ENCODE measurements around the gene INTS7.

Gene INTS7

DNA sequence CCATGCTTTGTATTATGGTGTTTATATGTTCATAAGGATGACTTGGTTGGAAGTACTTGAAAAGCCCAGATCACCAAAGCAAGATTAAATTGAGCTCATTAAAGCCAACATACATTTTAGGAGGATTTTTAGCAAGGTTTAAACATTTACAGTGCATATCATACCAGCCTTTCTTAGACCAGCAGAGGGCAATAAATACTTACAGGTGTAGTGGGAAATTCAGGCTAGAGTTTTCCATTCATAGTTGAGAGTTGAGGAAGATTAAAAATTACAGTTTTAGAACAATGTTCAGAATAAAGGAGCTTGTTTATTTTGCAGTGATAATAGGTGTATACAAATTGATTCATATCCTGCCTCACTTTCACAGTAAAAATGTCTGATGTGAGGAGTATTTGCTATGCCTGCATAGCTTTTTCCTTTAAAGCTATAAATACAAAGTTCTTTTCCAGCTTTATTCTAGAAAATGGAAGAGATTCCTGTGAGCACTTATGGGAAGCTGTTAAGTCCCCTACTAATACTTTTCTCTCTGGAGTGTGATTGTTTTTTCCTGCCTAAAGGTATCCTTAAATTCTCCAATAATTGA is 35.5 kb upstream of the INTS7 start:
- no peak for TF ChIP-seq EZH2phosphoT487 (IDR thresholded peaks at IDR 0.05; ENCODE audit: borderline replicate concordance)
- TF ChIP-seq, protein P1, sequence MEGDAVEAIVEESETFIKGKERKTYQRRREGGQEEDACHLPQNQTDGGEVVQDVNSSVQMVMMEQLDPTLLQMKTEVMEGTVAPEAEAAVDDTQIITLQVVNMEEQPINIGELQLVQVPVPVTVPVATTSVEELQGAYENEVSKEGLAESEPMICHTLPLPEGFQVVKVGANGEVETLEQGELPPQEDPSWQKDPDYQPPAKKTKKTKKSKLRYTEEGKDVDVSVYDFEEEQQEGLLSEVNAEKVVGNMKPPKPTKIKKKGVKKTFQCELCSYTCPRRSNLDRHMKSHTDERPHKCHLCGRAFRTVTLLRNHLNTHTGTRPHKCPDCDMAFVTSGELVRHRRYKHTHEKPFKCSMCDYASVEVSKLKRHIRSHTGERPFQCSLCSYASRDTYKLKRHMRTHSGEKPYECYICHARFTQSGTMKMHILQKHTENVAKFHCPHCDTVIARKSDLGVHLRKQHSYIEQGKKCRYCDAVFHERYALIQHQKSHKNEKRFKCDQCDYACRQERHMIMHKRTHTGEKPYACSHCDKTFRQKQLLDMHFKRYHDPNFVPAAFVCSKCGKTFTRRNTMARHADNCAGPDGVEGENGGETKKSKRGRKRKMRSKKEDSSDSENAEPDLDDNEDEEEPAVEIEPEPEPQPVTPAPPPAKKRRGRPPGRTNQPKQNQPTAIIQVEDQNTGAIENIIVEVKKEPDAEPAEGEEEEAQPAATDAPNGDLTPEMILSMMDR (conservative IDR thresholded peaks at IDR 0.05; ENCODE audit: low read length), result peak; percentile 90
- Histone ChIP-seq H3K4me1 (ENCODE audit: insufficient read depth, low read length, poor library complexity, severe bottlenecking) (no peaks in the 10 kb centered on the region), H3K9ac (ENCODE audit: low read depth, low read length, poor library complexity, severe bottlenecking) (no peak overlapping the region), H3K27me3 (ENCODE audit: insufficient read depth, low read length, poor library complexity, severe bottlenecking) (no peaks in the 10 kb centered on the region), H3K4me3 (ENCODE audit: low read length, poor library complexity, severe bottlenecking) (no peak overlapping the region), H3F3A (ENCODE audit: low read depth) (no peaks in the 10 kb centered on the region), H3K79me2 (ENCODE audit: insufficient read depth, low read length) (no peaks in the 10 kb centered on the region), H3K9me2 (replicated peaks; ENCODE audit: low read depth, low read length) (no peaks in the 10 kb centered on the region), H3K4me2 (ENCODE audit: low read depth, low read length, poor library complexity, severe bottlenecking) (no peak overlapping the region), H3K36me3 (ENCODE audit: insufficient read depth, low read length) (peaks cover 83% of the 10 kb centered on the region), H4K20me1 (ENCODE audit: insufficient read depth, low read length, poor library complexity, severe bottlenecking) (no peaks in the 10 kb centered on the region), H2AFZ (ENCODE audit: low read length) (no peak overlapping the region), H3K9me3 (ENCODE audit: insufficient read depth, low read depth, low read length) (no peaks in the 10 kb centered on the region)

DNA sequence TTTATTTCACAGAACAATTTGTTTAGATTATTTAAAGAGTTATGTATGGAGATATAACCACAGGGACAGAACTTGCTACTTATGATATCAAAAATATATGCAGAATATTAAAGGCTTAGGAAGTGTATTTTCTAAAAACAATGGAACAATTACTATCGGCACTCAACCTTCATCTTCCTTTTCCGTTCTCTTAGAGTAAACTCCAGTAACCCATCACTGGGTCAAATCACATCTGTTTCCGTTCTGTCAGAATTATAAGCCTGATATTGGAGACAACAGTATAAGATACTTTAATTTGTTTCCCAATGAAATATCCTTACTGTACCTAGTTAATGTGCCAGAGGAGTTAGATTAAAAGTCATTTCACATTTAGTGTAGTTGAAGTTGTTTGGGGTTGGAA is 32.4 kb upstream of the INTS7 start:
- Histone ChIP-seq H3K9me2 (replicated peaks; ENCODE audit: low read depth, low read length) (no peaks in the 10 kb centered on the region), H2AFZ (ENCODE audit: low read length) (no peak overlapping the region), H3K27me3 (ENCODE audit: insufficient read depth, low read length, poor library complexity, severe bottlenecking) (no peaks in the 10 kb centered on the region), H3K36me3 (ENCODE audit: insufficient read depth, low read length) (peaks cover 75% of the 10 kb centered on the region), H3K4me2 (ENCODE audit: low read depth, low read length, poor library complexity, severe bottlenecking) (no peak overlapping the region), H3K9ac (ENCODE audit: low read depth, low read length, poor library complexity, severe bottlenecking) (no peak overlapping the region), H4K20me1 (ENCODE audit: insufficient read depth, low read length, poor library complexity, severe bottlenecking) (no peaks in the 10 kb centered on the region), H3K4me3 (ENCODE audit: low read length, poor library complexity, severe bottlenecking) (no peak overlapping the region), H3K79me2 (ENCODE audit: insufficient read depth, low read length) (no peaks in the 10 kb centered on the region), H3K4me1 (ENCODE audit: insufficient read depth, low read length, poor library complexity, severe bottlenecking) (no peaks in the 10 kb centered on the region), H3F3A (ENCODE audit: low read depth) (no peaks in the 10 kb centered on the region), H3K9me3 (ENCODE audit: insufficient read depth, low read depth, low read length) (no peaks in the 10 kb centered on the region)
- TF ChIP-seq EZH2phosphoT487 (IDR thresholded peaks at IDR 0.05; ENCODE audit: borderline replicate concordance), result no peak
- TF ChIP-seq, protein P1 (conservative IDR thresholded peaks at IDR 0.05; ENCODE audit: low read length), result no peak

DNA sequence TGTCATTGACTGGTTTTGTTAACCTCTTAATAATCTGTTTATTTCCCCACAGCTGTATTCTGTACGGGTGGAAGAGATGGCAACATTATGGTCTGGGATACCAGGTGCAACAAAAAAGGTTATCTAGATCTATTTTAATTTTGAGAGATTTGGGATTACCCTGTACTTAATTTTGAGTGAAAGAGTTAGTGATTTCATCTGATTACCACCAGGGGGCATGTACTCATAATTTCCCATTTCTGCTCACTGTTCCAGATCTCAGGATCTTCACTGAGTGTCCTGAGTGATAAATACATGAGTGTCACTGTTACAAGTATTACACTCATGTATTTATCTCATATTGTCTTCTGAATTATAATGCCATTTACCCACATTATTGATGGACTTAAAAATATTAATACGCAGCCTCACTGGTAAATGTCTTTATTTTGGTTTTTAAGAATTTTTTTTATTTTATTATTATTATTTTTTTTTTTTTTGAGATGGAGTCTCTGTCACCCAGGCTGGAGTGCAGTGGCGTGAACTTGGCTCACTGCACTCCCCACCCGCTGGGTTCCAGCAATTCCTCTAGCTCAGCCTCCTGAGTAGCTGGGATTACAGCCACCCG is 27.6 kb upstream of the INTS7 start:
- Histone ChIP-seq H3K4me1 (ENCODE audit: insufficient read depth, low read length, poor library complexity, severe bottlenecking) (no peaks in the 10 kb centered on the region), H3K9ac (ENCODE audit: low read depth, low read length, poor library complexity, severe bottlenecking) (no peak overlapping the region), H3K4me2 (ENCODE audit: low read depth, low read length, poor library complexity, severe bottlenecking) (no peak overlapping the region), H3K9me3 (ENCODE audit: insufficient read depth, low read depth, low read length) (no peaks in the 10 kb centered on the region), H4K20me1 (ENCODE audit: insufficient read depth, low read length, poor library complexity, severe bottlenecking) (peaks cover 3% of the 10 kb centered on the region), H3K27me3 (ENCODE audit: insufficient read depth, low read length, poor library complexity, severe bottlenecking) (no peaks in the 10 kb centered on the region), H2AFZ (ENCODE audit: low read length) (no peak overlapping the region), H3K4me3 (ENCODE audit: low read length, poor library complexity, severe bottlenecking) (no peak overlapping the region), H3K79me2 (ENCODE audit: insufficient read depth, low read length) (no peaks in the 10 kb centered on the region), H3K36me3 (ENCODE audit: insufficient read depth, low read length) (peaks cover 36% of the 10 kb centered on the region; the same call in 1 of the 2 replicates), H3K9me2 (replicated peaks; ENCODE audit: low read depth, low read length) (no peaks in the 10 kb centered on the region), H3F3A (ENCODE audit: low read depth) (peaks cover 7% of the 10 kb centered on the region)
- TF ChIP-seq EZH2phosphoT487 (IDR thresholded peaks at IDR 0.05; ENCODE audit: borderline replicate concordance), result no peak
- TF ChIP-seq, protein P1 (conservative IDR thresholded peaks at IDR 0.05; ENCODE audit: low read length), result peak; percentile 82
